ENCODE results near the gene C5orf63.

DNA sequence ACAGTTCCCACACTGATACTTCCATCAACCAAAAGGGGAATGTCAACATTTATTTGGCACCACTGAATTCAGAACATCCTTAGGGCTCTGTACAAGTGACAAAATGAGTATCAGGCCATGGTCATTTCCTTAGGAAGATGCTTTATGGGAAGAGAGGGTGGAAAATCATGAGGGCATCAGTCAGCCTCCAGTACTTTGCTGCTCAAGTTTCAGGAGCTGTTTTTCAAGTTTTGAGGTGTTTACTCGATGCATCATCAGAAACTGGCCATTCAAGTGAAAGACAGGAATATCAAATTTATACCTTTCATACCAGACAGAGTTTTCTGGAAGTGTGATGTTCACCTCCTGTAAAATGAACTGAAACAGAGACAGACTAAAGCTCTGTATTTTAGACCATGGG, 21.7 kb downstream of the C5orf63 start:
- TF ChIP-seq, protein P1, sequence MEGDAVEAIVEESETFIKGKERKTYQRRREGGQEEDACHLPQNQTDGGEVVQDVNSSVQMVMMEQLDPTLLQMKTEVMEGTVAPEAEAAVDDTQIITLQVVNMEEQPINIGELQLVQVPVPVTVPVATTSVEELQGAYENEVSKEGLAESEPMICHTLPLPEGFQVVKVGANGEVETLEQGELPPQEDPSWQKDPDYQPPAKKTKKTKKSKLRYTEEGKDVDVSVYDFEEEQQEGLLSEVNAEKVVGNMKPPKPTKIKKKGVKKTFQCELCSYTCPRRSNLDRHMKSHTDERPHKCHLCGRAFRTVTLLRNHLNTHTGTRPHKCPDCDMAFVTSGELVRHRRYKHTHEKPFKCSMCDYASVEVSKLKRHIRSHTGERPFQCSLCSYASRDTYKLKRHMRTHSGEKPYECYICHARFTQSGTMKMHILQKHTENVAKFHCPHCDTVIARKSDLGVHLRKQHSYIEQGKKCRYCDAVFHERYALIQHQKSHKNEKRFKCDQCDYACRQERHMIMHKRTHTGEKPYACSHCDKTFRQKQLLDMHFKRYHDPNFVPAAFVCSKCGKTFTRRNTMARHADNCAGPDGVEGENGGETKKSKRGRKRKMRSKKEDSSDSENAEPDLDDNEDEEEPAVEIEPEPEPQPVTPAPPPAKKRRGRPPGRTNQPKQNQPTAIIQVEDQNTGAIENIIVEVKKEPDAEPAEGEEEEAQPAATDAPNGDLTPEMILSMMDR (IDR thresholded peaks at IDR 0.05; ENCODE audit: low read depth, low read length, poor library complexity, severe bottlenecking) = no peak
- no peak for TF ChIP-seq EZH2phosphoT487 (IDR thresholded peaks at IDR 0.05; ENCODE audit: borderline replicate concordance, low read length)
